ENCODE results near the gene ESRRG.

The ESRRG gene

GRCh38 chr1:216566641-216567205 is 156.5 kb downstream of the ESRRG start:
- in situ Hi-C loops (cut with HindIII; ENCODE audit: low pct_unique_long_range_greater_than_20kb, low sequenced_read_pairs) = no loop called here
- DNase-seq (ENCODE audit: low read depth in 1 of 2, low spot score in 1 of 2) = peak in 1 of 2 experiments; percentile 34

DNA sequence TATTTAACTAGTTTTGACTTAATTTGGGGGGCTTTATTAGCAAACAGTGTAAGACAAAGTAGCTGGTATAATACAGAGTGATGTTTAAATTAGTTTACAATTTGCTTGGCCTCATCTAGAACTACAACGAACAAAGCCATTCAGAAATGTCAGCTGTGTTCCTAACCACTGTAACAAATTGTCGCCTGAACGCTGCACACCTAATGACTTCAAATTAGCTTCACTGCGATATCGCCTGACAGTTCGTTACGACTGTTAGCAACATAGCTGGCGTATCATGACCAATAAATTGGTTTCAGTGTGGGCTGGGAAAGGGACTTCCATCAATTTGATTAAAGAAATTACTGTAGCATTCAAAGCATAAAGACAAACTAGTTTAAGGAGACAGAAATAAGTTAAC is 160.1 kb downstream of the ESRRG start:
- no peak for TF ChIP-seq JUND (IDR thresholded peaks at IDR 0.05; ENCODE audit: low read depth)
- no peak for DNase-seq (ENCODE audit: low read depth in 1 of 2, low spot score in 1 of 2)
- in situ Hi-C loops (cut with HindIII; ENCODE audit: low pct_unique_long_range_greater_than_20kb, low sequenced_read_pairs) = no loop called here

More at GRCh38 chr1:216566641-216567205, 156.5 kb downstream of the ESRRG start:
- TF ChIP-seq JUND (IDR thresholded peaks at IDR 0.05; ENCODE audit: low read depth) = no peak

DNA sequence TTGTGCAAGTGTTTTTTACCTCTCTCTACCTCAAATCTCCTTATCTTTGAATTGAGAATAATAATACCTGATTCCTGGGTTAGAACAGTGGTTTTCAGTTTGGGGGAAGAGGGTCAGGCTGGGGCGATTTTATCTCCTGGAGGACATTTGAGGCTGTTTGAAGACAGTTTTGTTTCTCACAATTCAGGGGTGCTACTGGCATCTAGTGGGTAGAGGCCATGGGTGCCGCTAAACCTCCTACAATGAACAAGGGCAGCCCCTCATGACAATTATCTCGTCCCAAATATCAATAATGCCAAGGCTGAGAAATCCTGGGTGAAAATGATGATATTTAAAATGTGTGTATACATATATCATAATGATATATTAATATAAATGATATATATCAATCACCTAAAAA is 160.8 kb downstream of the ESRRG start:
- in situ Hi-C loops (cut with HindIII; ENCODE audit: low pct_unique_long_range_greater_than_20kb, low sequenced_read_pairs) = no loop called here
- no peak for TF ChIP-seq JUND (IDR thresholded peaks at IDR 0.05; ENCODE audit: low read depth)
- DNase-seq (ENCODE audit: low read depth in 1 of 2, low spot score in 1 of 2) = peak in 1 of 2 experiments; percentile 8

DNA sequence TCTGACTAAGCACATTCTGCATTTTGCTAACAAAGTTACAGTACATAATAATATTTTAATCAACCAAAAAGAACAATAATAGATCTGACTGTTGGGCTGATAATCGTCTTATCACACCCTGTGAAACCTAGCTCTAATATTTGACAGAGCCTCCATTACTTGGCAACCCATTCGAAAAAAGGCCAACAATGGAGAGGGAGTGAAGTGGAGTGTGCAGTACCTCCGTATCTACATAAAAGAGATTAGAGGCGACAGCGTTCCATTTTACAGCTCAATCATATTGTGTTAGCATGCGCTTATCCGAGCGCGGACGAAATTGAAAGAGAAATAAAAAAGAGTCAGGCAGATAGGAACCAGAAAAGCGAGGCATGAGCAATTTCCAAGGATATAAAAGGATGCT is 162.7 kb downstream of the ESRRG start:
- in situ Hi-C loops (cut with HindIII; ENCODE audit: low pct_unique_long_range_greater_than_20kb, low sequenced_read_pairs) = no loop called here
- no peak for TF ChIP-seq JUND (IDR thresholded peaks at IDR 0.05; ENCODE audit: low read depth)
- no peak for DNase-seq (ENCODE audit: low read depth in 1 of 2, low spot score in 1 of 2)

GRCh38 chr1:216559359-216559758 is 163.9 kb downstream of the ESRRG start:
- in situ Hi-C loops (cut with HindIII; ENCODE audit: low pct_unique_long_range_greater_than_20kb, low sequenced_read_pairs) = no loop called here
- no peak for TF ChIP-seq JUND (IDR thresholded peaks at IDR 0.05; ENCODE audit: low read depth)
- DNase-seq (ENCODE audit: low read depth in 1 of 2, low spot score in 1 of 2) = no peak

DNA sequence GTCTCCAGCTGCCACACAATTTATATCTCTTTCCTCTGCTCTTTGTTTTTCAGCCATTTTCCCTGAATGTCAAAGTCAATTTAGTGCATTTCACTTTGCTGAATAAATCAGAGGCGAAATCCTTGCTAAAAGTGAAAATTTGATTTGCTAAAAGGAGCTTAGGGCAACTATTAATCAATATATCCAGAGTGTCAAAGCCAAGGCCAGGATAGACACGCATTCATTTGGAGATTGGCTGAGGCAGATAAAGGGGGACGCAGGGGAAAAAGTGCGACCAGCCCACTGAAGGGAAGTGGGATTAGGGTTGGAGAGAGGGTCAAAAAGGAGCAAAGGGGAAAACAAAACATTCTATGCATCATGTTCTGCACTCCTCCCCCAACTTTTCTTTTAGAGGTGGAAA is 167.6 kb downstream of the ESRRG start:
- in situ Hi-C loops (cut with HindIII; ENCODE audit: low pct_unique_long_range_greater_than_20kb, low sequenced_read_pairs) = no loop called here
- no peak for DNase-seq (ENCODE audit: low read depth in 1 of 2, low spot score in 1 of 2)
- TF ChIP-seq JUND (IDR thresholded peaks at IDR 0.05; ENCODE audit: low read depth) = no peak

- no peak for DNase-seq (ENCODE audit: low read depth in 1 of 2, low spot score in 1 of 2)
- in situ Hi-C loops (cut with HindIII; ENCODE audit: low pct_unique_long_range_greater_than_20kb, low sequenced_read_pairs) = no loop called here
- no peak for TF ChIP-seq JUND (IDR thresholded peaks at IDR 0.05; ENCODE audit: low read depth)
Observed at GRCh38 chr1:216554934-216555333, 168.3 kb downstream of the ESRRG start.

DNA sequence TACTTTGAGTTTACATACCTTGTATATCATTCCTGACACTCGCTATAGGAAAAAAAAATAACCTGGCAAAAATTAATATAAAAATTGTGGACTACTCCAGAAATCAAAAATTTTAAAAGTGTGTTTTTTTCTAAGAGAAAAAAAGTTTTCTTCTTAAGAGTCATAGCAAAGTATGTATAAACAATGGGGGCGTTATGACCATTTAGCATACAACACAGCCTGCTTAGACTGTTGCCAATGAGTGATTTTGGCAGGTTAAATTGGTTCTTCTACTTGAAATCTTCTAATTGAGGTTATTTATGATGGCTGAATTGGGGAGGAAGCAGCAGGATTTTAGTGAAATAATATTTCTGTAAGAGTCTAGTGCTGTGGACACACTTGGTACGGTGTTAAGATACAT is 169.5 kb downstream of the ESRRG start:
- in situ Hi-C loops (cut with HindIII; ENCODE audit: low pct_unique_long_range_greater_than_20kb, low sequenced_read_pairs) = no loop called here
- DNase-seq (ENCODE audit: low read depth in 1 of 2, low spot score in 1 of 2) = no peak
- no peak for TF ChIP-seq JUND (IDR thresholded peaks at IDR 0.05; ENCODE audit: low read depth)

DNA sequence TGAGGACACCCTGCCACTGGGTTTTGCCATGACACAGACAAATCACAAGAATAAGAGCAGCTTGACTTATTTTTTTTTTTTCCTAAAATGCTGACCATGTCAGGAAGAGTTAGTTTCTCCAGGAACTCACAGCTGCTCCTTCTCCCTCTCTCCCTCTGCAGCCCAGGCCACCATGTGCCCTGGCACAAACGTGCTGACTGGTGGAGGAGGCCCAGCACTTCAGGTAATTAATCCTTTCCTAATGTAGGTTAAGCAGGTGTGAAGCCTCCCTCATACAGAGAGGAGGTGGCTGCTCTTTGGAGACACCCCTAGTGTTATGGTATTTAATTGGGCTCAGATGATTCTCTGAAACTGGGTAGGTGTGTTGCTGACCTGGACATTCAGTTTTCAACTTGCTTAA is 170.2 kb downstream of the ESRRG start:
- TF ChIP-seq JUND (IDR thresholded peaks at IDR 0.05; ENCODE audit: low read depth) = no peak
- in situ Hi-C loops (cut with HindIII; ENCODE audit: low pct_unique_long_range_greater_than_20kb, low sequenced_read_pairs) = no loop called here
- DNase-seq (ENCODE audit: low read depth in 1 of 2, low spot score in 1 of 2) = no peak

GRCh38 chr1:216549796-216550195 is 173.4 kb downstream of the ESRRG start:
- no peak for DNase-seq (ENCODE audit: low read depth in 1 of 2, low spot score in 1 of 2)
- in situ Hi-C loops (cut with HindIII; ENCODE audit: low pct_unique_long_range_greater_than_20kb, low sequenced_read_pairs) = no loop called here
- TF ChIP-seq JUND (IDR thresholded peaks at IDR 0.05; ENCODE audit: low read depth) = no peak

DNA sequence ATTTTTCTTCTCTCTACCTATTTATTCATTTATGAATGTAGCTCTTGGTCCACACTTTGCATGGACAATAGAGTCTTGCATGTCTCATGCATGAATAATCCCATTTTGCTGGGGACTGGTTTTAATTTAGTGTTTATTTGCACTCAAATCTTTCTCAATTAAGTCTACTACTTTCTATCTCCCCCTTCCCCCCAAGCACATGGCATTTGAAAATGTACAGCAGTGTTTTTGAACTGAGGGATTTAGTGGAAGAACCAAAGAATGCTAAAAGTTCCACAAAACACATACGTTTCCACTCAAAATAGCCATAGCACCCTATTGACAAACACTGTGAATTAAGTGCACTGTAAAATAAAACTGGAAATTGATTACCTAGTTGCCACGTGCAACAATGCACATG is 180.5 kb downstream of the ESRRG start:
- TF ChIP-seq JUND (IDR thresholded peaks at IDR 0.05; ENCODE audit: low read depth) = no peak
- in situ Hi-C loops (cut with HindIII; ENCODE audit: low pct_unique_long_range_greater_than_20kb, low sequenced_read_pairs) = no loop called here
- DNase-seq (ENCODE audit: low read depth in 1 of 2, low spot score in 1 of 2) = no peak

DNA sequence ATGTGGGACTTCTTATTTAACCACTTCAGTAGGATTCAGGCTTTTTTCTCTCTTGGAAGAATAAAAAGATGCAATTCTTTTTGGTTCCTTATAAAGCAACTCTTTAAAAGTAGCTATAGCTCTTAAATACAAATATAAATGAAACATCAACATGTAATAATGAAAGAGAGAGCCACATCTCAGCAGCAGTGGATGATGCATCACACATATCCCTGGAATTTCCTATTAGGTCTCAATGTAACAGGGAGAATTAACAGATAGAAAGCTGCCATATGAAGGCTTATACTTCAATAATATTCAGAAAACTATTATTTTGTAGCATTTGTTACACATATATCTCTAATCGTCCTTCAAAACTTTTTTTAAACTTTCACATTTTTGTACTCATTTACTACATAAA is 181.0 kb downstream of the ESRRG start:
- no peak for TF ChIP-seq JUND (IDR thresholded peaks at IDR 0.05; ENCODE audit: low read depth)
- in situ Hi-C loops (cut with HindIII; ENCODE audit: low pct_unique_long_range_greater_than_20kb, low sequenced_read_pairs) = no loop called here
- DNase-seq (ENCODE audit: low read depth in 1 of 2, low spot score in 1 of 2) = no peak

GRCh38 chr1:216535751-216536150 is 187.5 kb downstream of the ESRRG start:
- DNase-seq (ENCODE audit: low read depth in 1 of 2, low spot score in 1 of 2) = no peak
- in situ Hi-C loops (cut with HindIII; ENCODE audit: low pct_unique_long_range_greater_than_20kb, low sequenced_read_pairs) = no loop called here
- no peak for TF ChIP-seq JUND (IDR thresholded peaks at IDR 0.05; ENCODE audit: low read depth)

- no peak for DNase-seq (ENCODE audit: low read depth in 1 of 2, low spot score in 1 of 2)
- no peak for TF ChIP-seq JUND (IDR thresholded peaks at IDR 0.05; ENCODE audit: low read depth)
- in situ Hi-C loops (cut with HindIII; ENCODE audit: low pct_unique_long_range_greater_than_20kb, low sequenced_read_pairs) = no loop called here
Observed at GRCh38 chr1:216535059-216535458, 188.2 kb downstream of the ESRRG start.

Data from T47D (cell line).